GM19324 (cell line): Measurements from ENCODE around the gene ABCA2.

ENCODE experiments used
- ATAC-seq: cut with Tn5 transposase; IDR thresholded peaks from one replicate; pipeline ENCODE4 v1.9.1; 2021; ENCODE audit warnings: mild to moderate bottlenecking, moderate library complexity; ENCODE audit not compliant: unreplicated experiment, low FRiP score

Gene ABCA2

GRCh38 chr9:137027369-137028262, at the start of gene ABCA2:
TSS of gene ABCA2 (minus strand) at chr9:137028237. CDS start at chr9:137028140, 97 bp downstream.
- ATAC-seq: peak; percentile 2

GRCh38 chr9:137077010-137077747, 49.1 kb upstream of the ABCA2 start, which contains the start of gene UAP1L1:
TSS of gene UAP1L1 (plus strand) at chr9:137077517. CDS start at chr9:137077533, 16 bp downstream.
- ATAC-seq: peak; percentile 42

- no peak for ATAC-seq
Measured at GRCh38 chr9:137076636-137077009, 48.6 kb upstream of the ABCA2 start.

GRCh38 chr9:137075275-137075775, 47.3 kb upstream of the ABCA2 start:
- no peak for ATAC-seq

GRCh38 chr9:137074657-137075274, 46.7 kb upstream of the ABCA2 start:
- no peak for ATAC-seq

- no peak for ATAC-seq
Measured at GRCh38 chr9:137073992-137074399, 46.0 kb upstream of the ABCA2 start.

GRCh38 chr9:137071282-137071681, 43.2 kb upstream of the ABCA2 start:
- no peak for ATAC-seq

- ATAC-seq: no peak
Measured at GRCh38 chr9:137070906-137071275, 42.9 kb upstream of the ABCA2 start.

GRCh38 chr9:137070201-137070905, 42.3 kb upstream of the ABCA2 start, which contains the start of gene SAPCD2:
TSS of gene SAPCD2 (minus strand) at chr9:137070557. CDS start at chr9:137070460, 97 bp downstream.
- ATAC-seq: peak; percentile 80

- ATAC-seq: no peak
Measured at GRCh38 chr9:137069508-137070091, 41.6 kb upstream of the ABCA2 start.

- ATAC-seq: no peak
Measured at GRCh38 chr9:137068539-137069507, 40.8 kb upstream of the ABCA2 start.

GRCh38 chr9:137067860-137068538, 40.0 kb upstream of the ABCA2 start:
- ATAC-seq: no peak

GRCh38 chr9:137066096-137066861, 38.2 kb upstream of the ABCA2 start:
- ATAC-seq: no peak

GRCh38 chr9:137065336-137065967, 37.4 kb upstream of the ABCA2 start:
- no peak for ATAC-seq

- no peak for ATAC-seq
Measured at GRCh38 chr9:137064880-137065164, 36.8 kb upstream of the ABCA2 start.

GRCh38 chr9:137064027-137064879, 36.2 kb upstream of the ABCA2 start:
- ATAC-seq: no peak
